Left renal pelvis (tissue), 4 donors: ENCODE data around the gene CRYGC. TPM values are rescaled to one million over a fixed set of nuclear protein-coding genes. Genes with fewer than 3 reads are reported as not detected.

Source experiments
- DNase-seq, 4 donors: peaks; one replicate each; pipeline ENCODE4 v3.0.0-alpha.2; 2013; ENCODE audit warnings: low read depth in 4 of 4, low spot score in 3 of 4
- polyA plus RNA-seq, 4 donors: library from polyadenylated mRNA; unstranded; fragments of 120-200 nt; gene quantifications; one replicate each; pipeline ENCODE4 v1.2.1, GENCODE V29; 2013; ENCODE audit not compliant: insufficient read length in 4 of 4

Gene CRYGC
- polyA plus RNA-seq, 4 donors: not detected

GRCh38 chr2:208097801-208098200 lies 31.8 kb downstream of the CRYGC start:
- no peak for DNase-seq

- DNase-seq: no peak
Measured at GRCh38 chr2:208097313-208097712, 32.3 kb downstream of the CRYGC start.

- DNase-seq: no peak
Measured at GRCh38 chr2:208096080-208096479, 33.5 kb downstream of the CRYGC start.

GRCh38 chr2:208093128-208093527 lies 36.5 kb downstream of the CRYGC start:
- no peak for DNase-seq

GRCh38 chr2:208092093-208092832 lies 37.4 kb downstream of the CRYGC start:
- DNase-seq: no peak

GRCh38 chr2:208090420-208090819 lies 39.2 kb downstream of the CRYGC start:
- no peak for DNase-seq

GRCh38 chr2:208086029-208086428 lies 43.6 kb downstream of the CRYGC start:
- DNase-seq: no peak

GRCh38 chr2:208083807-208084206 lies 45.8 kb downstream of the CRYGC start:
- no peak for DNase-seq

Other genes with a start within 250 kb of the CRYGC start
- gene PLEKHM3, start 104.3 kb downstream of the CRYGC start, polyA plus RNA-seq: 10 to 100 TPM; 13.7 to 16.0 (median 14.3) TPM
- gene CRYGD, start 5.3 kb downstream of the CRYGC start, polyA plus RNA-seq: not detected
- gene CRYGB, start 16.3 kb upstream of the CRYGC start, polyA plus RNA-seq: not detected
- gene CRYGA, start 33.8 kb upstream of the CRYGC start, polyA plus RNA-seq: not detected
- gene C2orf80, start 60.2 kb upstream of the CRYGC start, polyA plus RNA-seq: under 1 TPM in 2 of 4 donors, not detected in 2; 0.46 to 0.58 TPM
- 100 to 1,000 TPM in 2 of 4 donors, 10 to 100 TPM in 2; 64.4 to 117 (median 100) TPM for gene IDH1, start 125.2 kb upstream of the CRYGC start, polyA plus RNA-seq
- gene PIKFYVE, start 136.4 kb upstream of the CRYGC start, polyA plus RNA-seq: 10 to 100 TPM; 25.1 to 27.7 (median 25.8) TPM